Lower lobe of right lung (tissue), 2 donors: ENCODE measurements around the gene AOPEP. TPM values are rescaled to one million over a fixed set of nuclear protein-coding genes. Genes with fewer than 3 reads are reported as not detected.

Experiments used
- ATAC-seq, 2 donors: fragments of 200-7000 bp; cut with Tn5 transposase; one replicate each; pipeline ENCODE4 v1.9.1; 2020 to 2022; ENCODE audit warnings: mild to moderate bottlenecking in 2 of 2, moderate library complexity in 2 of 2
- DNase-seq: peaks from one replicate; pipeline ENCODE4 v3.0.0-alpha.2; 2020
- H3K27ac ChIP-seq: fragments of 200-600 bp; one replicate; pipeline ENCODE4 v1.8.0; 2022
- H3K27me3 ChIP-seq: fragments of 200-600 bp; one replicate; pipeline ENCODE4 v1.8.0; 2022; ENCODE audit warnings: low read depth
- H3K36me3 ChIP-seq: fragments of 200-600 bp; one replicate; pipeline ENCODE4 v1.8.0; 2022; ENCODE audit warnings: mild to moderate bottlenecking
- H3K4me1 ChIP-seq: fragments of 200-600 bp; one replicate; pipeline ENCODE4 v1.8.0; 2022
- H3K4me3 ChIP-seq: fragments of 200-600 bp; one replicate; pipeline ENCODE4 v1.8.0; 2022; ENCODE audit warnings: mild to moderate bottlenecking
- H3K9me3 ChIP-seq: fragments of 200-600 bp; one replicate; pipeline ENCODE4 v1.8.0; 2022
- CTCF ChIP-seq: fragments of 200-600 bp; IDR thresholded peaks from one replicate; pipeline ENCODE4 v1.8.0; 2022; ENCODE audit warnings: antibody characterized with exemption, mild to moderate bottlenecking
- intact Hi-C: fragments of 100-400 bp; cut with DNase I; formaldehyde crosslinking; loops from one replicate; pipeline ENCODE4 v1.11.0; 2022
- total RNA-seq: library from RNA; stranded (reverse); fragmentation: NEBNext Ultra II Directional; extraction: Animal tissue kit (Norgen Biotek cat#: 25700); gene quantifications from one replicate; pipeline ENCODE4 v1.2.1, GENCODE V29; 2021
- donor health status: DM: no; HTN: yes; CAD: no; lungs with severe emphysema.

AOPEP gene
- total RNA-seq, 1 donor from 2014 or later: 63.7 TPM

GRCh38 chr9:94976077-94976476 is 249.6 kb downstream of the AOPEP start:
- H3K36me3 ChIP-seq: no peaks in the 10 kb centered on the region
- ATAC-seq: no peak
- no peaks in the 10 kb centered on the region for H3K9me3 ChIP-seq
- no peak for TF ChIP-seq CTCF
- no peak overlapping the region for H3K27ac ChIP-seq
- no peaks in the 10 kb centered on the region for H3K27me3 ChIP-seq
- no peak for DNase-seq
- intact Hi-C loops: no loop called here
- no peak overlapping the region for H3K4me3 ChIP-seq
- H3K4me1 ChIP-seq: peaks cover 20% of the 10 kb centered on the region

GRCh38 chr9:94977416-94977815 is 250.9 kb downstream of the AOPEP start:
- H3K9me3 ChIP-seq: no peaks in the 10 kb centered on the region
- intact Hi-C loops: no loop called here
- TF ChIP-seq CTCF: no peak
- DNase-seq (no peak), ATAC-seq (no peak)
- no peaks in the 10 kb centered on the region for H3K36me3 ChIP-seq
- no peak overlapping the region for H3K27ac ChIP-seq
- H3K4me3 ChIP-seq: no peak overlapping the region
- peaks cover 20% of the 10 kb centered on the region for H3K4me1 ChIP-seq
- H3K27me3 ChIP-seq: no peaks in the 10 kb centered on the region

GRCh38 chr9:94979904-94980507 is 253.5 kb downstream of the AOPEP start:
- intact Hi-C loops: no loop called here
- Histone ChIP-seq H3K4me1 (no peaks in the 10 kb centered on the region), H3K27ac (no peak overlapping the region), H3K9me3 (no peaks in the 10 kb centered on the region), H3K27me3 (no peaks in the 10 kb centered on the region), H3K4me3 (no peak overlapping the region), H3K36me3 (no peaks in the 10 kb centered on the region)
- ATAC-seq (no peak), DNase-seq (no peak)
- TF ChIP-seq CTCF: no peak

- no peak overlapping the region for H3K4me3 ChIP-seq
- intact Hi-C loops: no loop called here
- no peaks in the 10 kb centered on the region for H3K27me3 ChIP-seq
- ATAC-seq (no peak), DNase-seq (no peak)
- no peaks in the 10 kb centered on the region for H3K4me1 ChIP-seq
- TF ChIP-seq CTCF: no peak
- no peaks in the 10 kb centered on the region for H3K36me3 ChIP-seq
- no peaks in the 10 kb centered on the region for H3K9me3 ChIP-seq
- H3K27ac ChIP-seq: no peak overlapping the region
These were observed 254.6 kb downstream of the AOPEP start for GRCh38 chr9:94980947-94981722.

- Histone ChIP-seq H3K27ac (no peak overlapping the region), H3K36me3 (no peaks in the 10 kb centered on the region), H3K4me3 (no peak overlapping the region), H3K4me1 (no peaks in the 10 kb centered on the region), H3K9me3 (no peaks in the 10 kb centered on the region), H3K27me3 (no peaks in the 10 kb centered on the region)
- TF ChIP-seq CTCF: no peak
- DNase-seq (no peak), ATAC-seq (no peak)
- intact Hi-C loops: no loop called here
These were observed 255.2 kb downstream of the AOPEP start for GRCh38 chr9:94981723-94982090.
